B cell (primary cell): ENCODE data around the gene ELP2.

ENCODE experiments used
- EZH2 ChIP-seq: IDR thresholded peaks from 2 replicates; pipeline ENCODE4 v1.6.1; 2012; ENCODE audit warnings: borderline replicate concordance, low read depth, mild to moderate bottlenecking, moderate library complexity, low read length; ENCODE audit not compliant: insufficient read depth, poor library complexity, severe bottlenecking
- TF ChIP-seq, protein P1 (sequence below): fragments of 200-600 bp; IDR thresholded peaks from one replicate; pipeline ENCODE4 v1.8.0; 2022; ENCODE audit warnings: antibody characterized with exemption, mild to moderate bottlenecking

DNA sequence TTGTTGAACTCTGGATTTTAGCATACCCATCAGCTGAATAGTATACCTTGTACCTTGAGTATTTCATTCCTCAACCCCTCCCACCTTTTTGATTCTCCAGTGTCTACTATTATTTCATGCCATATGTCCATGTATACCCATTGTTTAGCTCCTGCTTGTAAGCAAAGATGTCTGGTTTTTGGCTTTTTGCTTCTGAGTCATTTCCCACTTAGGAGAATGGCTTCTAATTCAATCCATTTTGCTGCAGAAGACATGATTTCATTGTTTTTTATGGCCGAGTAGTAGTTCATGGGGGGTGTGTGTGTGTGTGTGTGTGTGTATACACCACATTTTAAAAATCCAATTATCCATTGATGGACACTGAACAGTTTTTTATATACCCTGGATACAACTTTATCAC lies 33.3 kb downstream of the ELP2 start:
- TF ChIP-seq, protein P1, sequence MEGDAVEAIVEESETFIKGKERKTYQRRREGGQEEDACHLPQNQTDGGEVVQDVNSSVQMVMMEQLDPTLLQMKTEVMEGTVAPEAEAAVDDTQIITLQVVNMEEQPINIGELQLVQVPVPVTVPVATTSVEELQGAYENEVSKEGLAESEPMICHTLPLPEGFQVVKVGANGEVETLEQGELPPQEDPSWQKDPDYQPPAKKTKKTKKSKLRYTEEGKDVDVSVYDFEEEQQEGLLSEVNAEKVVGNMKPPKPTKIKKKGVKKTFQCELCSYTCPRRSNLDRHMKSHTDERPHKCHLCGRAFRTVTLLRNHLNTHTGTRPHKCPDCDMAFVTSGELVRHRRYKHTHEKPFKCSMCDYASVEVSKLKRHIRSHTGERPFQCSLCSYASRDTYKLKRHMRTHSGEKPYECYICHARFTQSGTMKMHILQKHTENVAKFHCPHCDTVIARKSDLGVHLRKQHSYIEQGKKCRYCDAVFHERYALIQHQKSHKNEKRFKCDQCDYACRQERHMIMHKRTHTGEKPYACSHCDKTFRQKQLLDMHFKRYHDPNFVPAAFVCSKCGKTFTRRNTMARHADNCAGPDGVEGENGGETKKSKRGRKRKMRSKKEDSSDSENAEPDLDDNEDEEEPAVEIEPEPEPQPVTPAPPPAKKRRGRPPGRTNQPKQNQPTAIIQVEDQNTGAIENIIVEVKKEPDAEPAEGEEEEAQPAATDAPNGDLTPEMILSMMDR = no peak
- TF ChIP-seq EZH2 = no peak
